Left renal cortex interstitium (tissue), 4 donors: ENCODE data around the gene RNF144A. TPM values are rescaled to one million over a fixed set of nuclear protein-coding genes. Genes with fewer than 3 reads are reported as not detected.

ENCODE experiments used
- DNase-seq, 4 donors: peaks; one replicate each; pipeline ENCODE4 v3.0.0-alpha.2; 2013; ENCODE audit warnings: low read depth in 4 of 4, low spot score in 2 of 4, missing footprints in 1 of 4
- polyA plus RNA-seq, 4 donors: library from polyadenylated mRNA; unstranded; fragments of 120-200 nt; gene quantifications; one replicate each; pipeline ENCODE4 v1.2.1, GENCODE V29; 2013; ENCODE audit not compliant: insufficient read length in 4 of 4

The RNF144A gene
- polyA plus RNA-seq, 4 donors, result 56.4 to 65.6 (median 61.1) TPM

DNA sequence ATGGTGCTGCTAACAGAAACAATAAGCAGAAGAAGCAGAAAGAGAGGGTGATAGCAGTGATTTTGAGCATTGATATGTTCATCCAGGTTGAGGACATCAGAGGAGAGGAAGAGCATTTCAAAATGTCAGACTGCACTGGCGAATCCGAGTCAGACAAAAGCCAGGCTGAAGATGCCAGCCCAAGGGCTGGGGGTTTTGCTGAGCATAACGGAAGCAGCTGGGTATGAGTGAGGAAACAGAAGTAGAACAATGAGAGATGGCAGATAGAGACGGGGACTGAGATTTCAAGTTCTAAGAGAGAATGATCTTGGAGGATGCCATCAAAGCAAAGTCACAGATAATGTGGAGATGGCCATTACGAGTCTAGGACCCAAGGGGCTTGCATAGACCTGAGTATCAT lies 151.2 kb downstream of the RNF144A start:
- DNase-seq, result no peak

DNA sequence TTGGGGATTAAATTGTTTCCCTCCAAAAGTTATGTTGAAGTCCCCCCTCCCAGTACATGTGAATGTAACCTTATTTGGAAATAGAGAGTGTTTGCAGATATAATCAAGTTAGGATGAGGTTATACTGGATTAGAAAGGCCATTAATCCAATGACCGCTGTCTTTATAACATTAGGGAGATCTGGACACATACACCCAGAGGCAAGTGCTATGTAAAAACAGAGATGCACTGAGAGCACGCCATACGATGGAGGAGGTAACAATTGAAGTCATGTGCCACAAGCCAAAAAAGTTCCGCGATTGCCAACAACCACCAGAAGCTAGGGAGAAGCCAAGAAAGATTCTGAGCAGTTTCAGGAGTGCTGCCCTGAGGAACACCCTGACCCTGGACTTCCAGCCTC lies 153.3 kb downstream of the RNF144A start:
- no peak for DNase-seq

DNA sequence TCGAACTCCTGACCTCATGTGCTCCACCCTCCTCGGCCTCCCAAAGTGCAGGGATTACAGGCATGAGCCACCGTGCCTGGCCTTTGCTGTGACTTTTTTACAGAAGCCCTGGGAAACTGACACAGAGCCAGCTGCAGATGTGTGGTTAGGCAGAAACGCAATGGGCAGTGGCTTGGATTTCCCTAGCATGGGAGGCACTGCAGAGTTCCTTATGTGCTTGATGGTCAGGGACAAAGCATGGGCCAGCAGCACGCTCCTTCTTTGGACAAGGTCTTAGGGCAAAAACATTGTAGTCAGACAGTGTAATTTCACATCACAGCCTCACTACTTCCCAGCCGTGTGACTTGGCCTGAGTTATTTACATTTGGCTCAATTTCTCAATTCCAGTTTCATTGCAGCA lies 153.9 kb downstream of the RNF144A start:
- no peak for DNase-seq

DNA sequence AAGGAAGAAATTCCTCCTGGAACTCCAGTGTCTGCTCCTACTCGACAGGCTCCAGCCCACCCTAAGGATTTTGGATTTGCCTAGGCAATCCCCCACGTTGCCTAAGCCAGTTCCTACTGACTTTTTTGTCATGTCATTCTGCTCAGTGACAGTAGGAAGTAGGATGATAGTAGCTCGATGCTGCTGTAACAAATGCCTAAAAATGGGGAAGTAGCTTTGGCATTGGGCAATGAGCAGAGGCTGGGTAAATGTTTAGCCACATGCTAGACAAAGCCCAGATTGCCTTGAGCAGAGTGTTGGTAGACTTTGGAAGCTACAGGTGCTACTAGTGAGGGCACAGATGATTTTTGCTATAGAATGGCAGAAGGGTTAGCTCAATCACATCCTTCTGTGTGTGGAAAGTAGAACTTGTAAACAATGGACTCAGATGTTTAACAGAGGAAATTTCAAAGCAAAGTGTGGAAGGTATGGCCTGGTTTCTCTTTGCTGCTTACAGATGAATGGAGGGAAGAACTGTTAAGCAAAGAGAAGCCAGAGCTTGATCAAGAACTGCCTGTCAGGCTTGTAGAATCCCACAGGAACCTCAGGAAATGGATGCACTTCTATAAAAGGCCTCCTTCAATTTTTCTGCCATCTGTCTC lies 154.8 kb downstream of the RNF144A start:
- DNase-seq, result no peak

DNA sequence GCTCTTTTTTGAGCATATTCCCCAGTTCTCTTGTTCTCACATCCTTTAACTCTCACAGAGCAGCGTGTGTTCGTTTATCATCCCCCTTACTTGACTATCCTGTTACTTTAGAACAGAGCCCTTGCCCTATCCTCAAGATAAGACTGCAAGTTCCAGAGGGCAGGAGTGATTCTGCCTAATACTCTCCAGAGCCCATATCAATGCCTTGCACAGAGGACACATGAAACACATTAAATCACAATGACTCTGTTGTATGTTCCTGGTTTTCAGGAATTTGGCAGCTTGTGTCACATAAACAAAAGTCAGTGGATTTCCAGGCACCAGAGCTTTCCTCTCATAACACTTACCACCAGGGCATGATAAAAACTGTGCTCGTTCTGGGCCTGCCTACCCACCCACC lies 156.7 kb downstream of the RNF144A start:
- no peak for DNase-seq

DNA sequence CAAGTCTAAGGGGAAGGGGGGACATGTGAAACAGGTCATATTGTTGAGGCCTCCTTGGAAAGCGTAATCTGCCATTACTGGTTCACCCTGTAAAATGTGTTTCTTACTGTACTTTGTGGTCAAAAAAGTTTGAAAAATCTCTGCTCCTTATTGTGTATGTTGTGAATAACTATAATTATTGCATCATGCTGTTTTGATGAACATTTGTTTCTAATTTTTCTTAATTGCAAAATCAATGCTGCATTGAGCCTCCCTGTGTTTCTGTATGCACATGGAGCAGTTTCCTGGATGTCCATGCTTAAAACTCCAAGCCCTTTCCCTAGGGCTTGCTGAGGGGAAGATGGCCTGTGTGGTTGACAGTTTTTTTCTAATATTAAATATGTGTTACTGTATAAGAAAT lies 158.6 kb downstream of the RNF144A start:
- no peak for DNase-seq

DNA sequence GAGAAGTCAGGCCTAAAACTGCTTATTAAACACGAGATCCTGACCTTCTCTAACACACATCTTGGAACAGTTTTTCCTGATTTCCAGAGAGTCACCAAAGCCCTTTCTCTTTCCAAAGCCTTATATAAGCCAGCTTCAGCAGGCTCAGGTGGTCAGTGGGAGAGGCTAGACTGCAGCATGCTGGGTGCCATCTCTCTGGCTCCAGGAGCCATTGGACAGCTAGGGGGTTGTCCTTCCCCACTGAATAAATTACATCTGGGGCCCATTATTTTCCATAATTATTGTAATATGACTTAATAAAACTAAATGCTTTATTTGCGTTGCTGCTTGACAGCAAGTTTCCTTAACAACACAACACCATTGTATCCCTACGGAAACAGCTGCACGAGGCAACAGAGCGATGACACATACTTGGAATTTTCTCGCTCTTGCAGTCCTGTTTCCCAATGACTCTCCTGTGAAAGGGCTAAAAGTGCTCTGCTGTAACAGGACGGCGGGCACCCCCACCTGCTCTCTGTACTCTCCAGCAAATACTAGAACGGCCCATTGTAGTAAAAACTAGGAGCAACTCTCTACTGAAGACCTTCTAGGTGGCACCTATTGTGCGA lies 160.6 kb downstream of the RNF144A start:
- DNase-seq, result no peak

DNA sequence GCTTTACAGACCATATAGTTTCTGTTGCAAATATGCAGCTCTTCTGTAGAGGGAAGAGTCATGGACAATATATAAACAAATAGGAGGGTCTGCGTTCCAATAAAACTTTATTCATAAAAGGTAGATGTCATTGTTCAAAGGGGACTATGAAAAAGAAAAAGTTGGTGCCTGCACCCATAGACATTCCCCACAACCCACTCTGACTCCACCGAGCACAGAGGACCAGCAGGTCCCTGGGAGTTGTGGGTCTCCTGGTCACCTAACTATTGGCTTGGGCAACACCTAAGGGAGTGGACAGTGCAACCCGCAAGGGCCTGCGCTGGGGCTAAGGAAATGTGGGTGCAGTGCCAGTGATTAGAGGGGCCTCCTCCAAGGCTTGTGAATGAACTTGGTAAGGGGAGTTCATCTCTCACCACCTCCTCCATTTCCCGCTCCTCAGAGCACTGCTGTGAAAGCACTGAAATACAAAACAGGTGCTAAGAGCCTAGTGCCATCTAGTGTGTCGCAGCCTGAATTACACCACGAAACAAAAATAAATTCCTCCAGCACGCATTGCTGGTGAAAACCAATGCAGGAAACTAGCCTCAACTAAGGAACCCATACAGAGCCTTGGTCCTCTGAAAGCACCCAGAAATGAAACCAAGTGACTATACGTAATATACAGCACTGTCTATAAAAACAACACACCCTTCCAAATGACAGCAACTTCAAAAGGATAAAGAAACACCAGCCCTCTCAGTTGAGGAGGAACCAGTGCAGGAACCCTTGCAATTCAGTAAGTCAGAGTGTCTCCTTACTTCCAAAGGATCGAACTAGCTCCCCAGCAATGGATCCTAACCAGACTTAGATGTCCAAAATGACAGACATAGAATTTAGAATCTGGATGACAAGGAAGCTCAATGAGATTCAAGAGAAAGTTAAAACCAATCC lies 166.6 kb downstream of the RNF144A start:
- no peak for DNase-seq

DNA sequence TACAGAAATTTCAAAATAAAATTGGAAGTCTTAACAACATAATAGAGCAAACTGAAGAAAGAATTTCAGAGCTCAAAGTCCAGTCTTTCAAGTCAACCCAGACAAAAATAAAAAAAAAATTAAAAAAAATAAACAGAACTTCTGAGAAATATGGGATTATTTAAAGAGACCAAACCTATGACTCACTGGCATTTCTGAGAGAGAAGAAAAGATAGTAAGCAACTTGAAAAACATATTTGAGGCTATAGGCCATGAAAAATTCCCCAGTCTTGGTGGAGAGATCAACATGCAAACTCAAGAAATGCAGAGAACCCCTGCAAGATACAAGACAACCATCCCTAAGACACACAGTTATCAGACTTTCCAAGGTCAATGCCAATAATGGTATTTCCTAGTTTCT lies 167.4 kb downstream of the RNF144A start:
- no peak for DNase-seq

DNA sequence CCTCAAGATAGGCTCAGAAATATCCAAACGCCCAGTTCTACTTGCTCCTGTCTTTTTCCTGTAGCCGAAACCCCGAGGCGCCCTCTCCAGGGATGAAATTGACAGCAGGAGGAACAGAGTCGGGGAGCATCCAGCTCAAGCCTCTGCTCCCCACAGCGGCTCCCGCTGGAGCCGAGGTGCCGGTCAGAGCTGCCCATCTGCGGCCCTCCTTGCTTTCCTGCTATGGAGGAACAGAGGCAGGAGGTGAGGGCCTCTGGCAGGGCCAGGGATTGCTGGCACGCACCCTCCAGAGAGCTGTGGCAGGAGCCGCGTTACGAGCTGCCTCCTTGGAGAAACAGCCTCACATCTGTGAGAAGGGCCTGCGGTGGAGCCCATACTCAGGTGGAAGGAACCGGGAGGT lies 172.1 kb downstream of the RNF144A start:
- DNase-seq, result no peak

DNA sequence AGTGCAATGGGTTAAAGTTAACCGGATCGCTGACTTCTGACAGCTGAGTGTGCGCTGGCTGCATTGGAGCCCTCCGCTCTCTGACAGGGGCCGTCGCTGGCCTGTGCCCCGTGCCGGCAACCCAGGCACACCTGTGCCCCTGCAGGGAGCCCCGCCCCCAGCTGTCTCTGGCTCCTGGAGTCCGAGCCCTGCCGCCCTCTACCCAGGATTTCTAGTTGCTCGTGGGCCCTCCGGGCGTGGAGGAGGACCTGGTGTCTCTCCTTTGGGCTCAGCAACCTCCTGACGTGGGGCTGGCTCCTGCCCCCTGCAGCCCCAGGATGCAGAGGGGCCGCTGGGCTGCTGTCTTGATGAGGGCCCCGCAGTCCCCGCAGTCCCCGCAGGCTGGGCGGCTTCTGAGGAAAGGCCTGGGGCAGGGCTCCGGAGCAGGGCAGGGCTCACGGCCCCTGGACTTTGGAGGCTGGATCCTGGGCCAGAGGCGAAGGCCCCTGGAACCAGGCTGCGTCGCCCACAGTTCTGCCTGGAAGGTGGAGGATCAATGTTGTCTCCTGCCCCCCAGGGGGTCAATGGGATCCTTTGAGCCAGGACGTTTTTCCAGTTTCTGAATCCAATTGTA lies 172.8 kb downstream of the RNF144A start:
- no peak for DNase-seq

DNA sequence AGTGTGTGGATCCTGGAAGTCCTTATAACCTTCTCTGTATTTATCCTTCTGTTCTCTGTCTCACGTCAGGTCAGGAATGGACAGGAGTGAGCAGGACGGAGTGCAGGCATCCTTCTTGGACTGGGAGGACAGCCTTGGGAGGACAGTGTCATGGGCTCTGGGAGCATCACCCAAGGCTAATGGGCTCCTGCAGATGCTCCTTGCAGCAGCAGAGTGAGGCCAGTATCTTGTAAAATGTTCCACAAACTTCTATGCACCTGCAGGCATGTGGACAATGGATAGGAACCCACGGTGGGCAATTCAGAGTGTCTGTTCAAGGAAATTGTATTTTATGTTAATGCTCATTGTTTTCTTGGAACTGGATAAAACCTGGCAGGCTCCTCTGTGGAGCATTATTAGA lies 176.2 kb downstream of the RNF144A start:
- DNase-seq, result no peak

Other genes starting within 250 kb of the RNF144A start
- 1 to 10 TPM; 3.2 to 5.2 (median 5.0) TPM for gene CMPK2, start 51.5 kb upstream of the RNF144A start, polyA plus RNA-seq
- gene RSAD2, start 39.6 kb upstream of the RNF144A start, polyA plus RNA-seq, result 1 to 10 TPM; 3.0 to 4.7 (median 3.4) TPM